Vagina (tissue), 2 donors: ENCODE measurements around the gene CDH4. TPM values are rescaled to one million over a fixed set of nuclear protein-coding genes. Genes with fewer than 3 reads are reported as not detected.

Experiments
- DNase-seq, 2 donors: peaks; one replicate each; pipeline ENCODE4 v3.0.0-alpha.2; 2017; ENCODE audit errors: extremely low spot score in 2 of 2
- H3K27ac ChIP-seq: fragments of 200-600 bp; sonication (generic); one replicate; pipeline ENCODE4 v1.5.1; 2019
- H3K27me3 ChIP-seq: fragments of 200-600 bp; sonication (generic); one replicate; pipeline ENCODE4 v1.5.1; 2019
- H3K36me3 ChIP-seq, 2 donors: fragments of 200-600 bp; sonication (generic); one replicate each; pipeline ENCODE4 v1.5.1; 2017 to 2019
- H3K4me1 ChIP-seq: fragments of 200-600 bp; sonication (generic); one replicate; pipeline ENCODE4 v1.5.1; 2019
- H3K4me3 ChIP-seq, 2 donors: fragments of 200-600 bp; sonication (generic); 1 replicate in 1 of 2; 2 replicates in 1 of 2; pipeline ENCODE4 v1.5.1; 2016 to 2019
- H3K9me3 ChIP-seq: fragments of 200-600 bp; sonication (generic); one replicate; pipeline ENCODE4 v1.5.1; 2019
- POLR2A ChIP-seq, 2 donors: fragments of 450-650 bp; IDR thresholded peaks; one replicate each; pipeline ENCODE4 v1.6.1; 2017; ENCODE audit warnings: antibody characterized with exemption in 2 of 2, mild to moderate bottlenecking in 2 of 2, moderate library complexity in 2 of 2
- POLR2AphosphoS5 ChIP-seq, 2 donors: sonication (generic); formaldehyde crosslinking; IDR thresholded peaks; one replicate each; pipeline ENCODE4 v1.9.0; 2017; ENCODE audit warnings: antibody characterized with exemption in 2 of 2, mild to moderate bottlenecking in 2 of 2, low read depth in 1 of 2; ENCODE audit not compliant: insufficient read depth in 1 of 2
- intact Hi-C: fragments of 100-400 bp; cut with DNase I; formaldehyde crosslinking; loops from one replicate; pipeline ENCODE4 v1.15.1; 2023
- total RNA-seq: library from RNA; depleted of rRNA; stranded (reverse); fragments of >200 nt; gene quantifications from one replicate; pipeline ENCODE4 v1.2.3, GENCODE V29; 2016
- TF ChIP-seq, protein P1 (sequence below), 3 experiments: fragments of 450-650 bp in 2 of 3; fragments of 200-600 bp in 1 of 3; sonication (generic) in 1 of 3; IDR thresholded peaks; one replicate each; pipeline ENCODE4 v1.5.1; 2017 to 2019; ENCODE audit warnings: antibody characterized with exemption in 3 of 3, mild to moderate bottlenecking in 2 of 3, moderate library complexity in 2 of 3

Gene CDH4
- total RNA-seq, 1 donor from 2014 or later, result 0.25 TPM

DNA sequence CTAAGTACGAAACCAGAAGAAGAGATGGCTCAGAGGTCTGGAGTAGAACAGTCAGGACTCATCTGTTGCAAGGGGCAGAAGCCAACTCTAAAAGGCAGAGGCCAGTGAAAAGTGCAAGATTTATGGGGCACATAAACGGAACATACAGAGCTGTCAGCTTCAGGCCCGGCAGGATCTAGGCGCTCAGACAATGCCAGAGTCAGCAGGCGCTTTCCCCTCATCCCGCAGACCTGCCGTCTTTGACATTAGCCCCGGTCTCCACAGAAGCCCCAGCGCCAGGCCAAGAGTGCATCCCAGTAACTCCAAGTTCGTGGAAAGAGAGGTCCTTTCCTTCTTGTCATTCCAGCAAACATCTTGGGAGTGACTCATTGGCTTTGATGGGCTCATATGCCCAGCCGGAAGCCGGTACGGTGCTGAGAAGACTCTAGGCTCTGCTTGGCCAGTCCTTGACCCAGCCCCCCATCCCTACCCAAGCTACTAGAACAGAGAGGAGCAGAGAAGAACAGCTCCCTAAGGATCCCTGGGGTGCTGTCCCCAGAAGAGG, 552.8 kb downstream of the CDH4 start:
- DNase-seq, result no peak
- intact Hi-C loops, result no loop called here
- Histone ChIP-seq H3K27me3 (no peaks in the 10 kb centered on the region), H3K9me3 (no peaks in the 10 kb centered on the region), H3K4me3 (no peak overlapping the region), H3K4me1 (peaks cover 26% of the 10 kb centered on the region), H3K36me3 (no peaks in the 10 kb centered on the region), H3K27ac (no peak overlapping the region)
- TF ChIP-seq, protein P1, sequence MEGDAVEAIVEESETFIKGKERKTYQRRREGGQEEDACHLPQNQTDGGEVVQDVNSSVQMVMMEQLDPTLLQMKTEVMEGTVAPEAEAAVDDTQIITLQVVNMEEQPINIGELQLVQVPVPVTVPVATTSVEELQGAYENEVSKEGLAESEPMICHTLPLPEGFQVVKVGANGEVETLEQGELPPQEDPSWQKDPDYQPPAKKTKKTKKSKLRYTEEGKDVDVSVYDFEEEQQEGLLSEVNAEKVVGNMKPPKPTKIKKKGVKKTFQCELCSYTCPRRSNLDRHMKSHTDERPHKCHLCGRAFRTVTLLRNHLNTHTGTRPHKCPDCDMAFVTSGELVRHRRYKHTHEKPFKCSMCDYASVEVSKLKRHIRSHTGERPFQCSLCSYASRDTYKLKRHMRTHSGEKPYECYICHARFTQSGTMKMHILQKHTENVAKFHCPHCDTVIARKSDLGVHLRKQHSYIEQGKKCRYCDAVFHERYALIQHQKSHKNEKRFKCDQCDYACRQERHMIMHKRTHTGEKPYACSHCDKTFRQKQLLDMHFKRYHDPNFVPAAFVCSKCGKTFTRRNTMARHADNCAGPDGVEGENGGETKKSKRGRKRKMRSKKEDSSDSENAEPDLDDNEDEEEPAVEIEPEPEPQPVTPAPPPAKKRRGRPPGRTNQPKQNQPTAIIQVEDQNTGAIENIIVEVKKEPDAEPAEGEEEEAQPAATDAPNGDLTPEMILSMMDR (IDR thresholded peaks at IDR 0.05), result no peak
- TF ChIP-seq POLR2A (IDR thresholded peaks at IDR 0.05) (no peak), POLR2AphosphoS5 (IDR thresholded peaks at IDR 0.05; ENCODE audit: insufficient read depth in 1 of 2, low read depth in 1 of 2) (no peak)

DNA sequence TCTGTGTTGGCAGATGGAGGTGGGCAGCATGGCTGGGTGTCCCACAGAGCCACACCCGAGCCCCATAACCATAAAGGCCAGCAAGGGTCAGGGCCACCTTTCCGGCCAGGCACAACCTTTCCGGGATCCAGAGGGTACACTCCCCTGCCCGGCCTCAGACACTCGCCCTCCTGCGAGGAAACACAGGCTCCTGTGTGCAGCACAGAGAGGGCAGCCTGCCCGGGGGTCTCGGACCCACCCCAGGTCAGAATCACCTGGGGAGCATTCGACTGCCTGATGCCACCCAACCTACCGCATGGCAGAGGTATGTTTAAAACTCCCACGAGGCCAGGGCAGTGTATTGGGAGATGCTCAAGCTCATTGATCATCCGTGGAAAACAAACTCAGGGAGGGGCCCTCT, 553.3 kb downstream of the CDH4 start:
- Histone ChIP-seq H3K4me3 (no peak overlapping the region), H3K27ac (no peak overlapping the region), H3K4me1 (peaks cover 26% of the 10 kb centered on the region), H3K9me3 (no peaks in the 10 kb centered on the region), H3K27me3 (no peaks in the 10 kb centered on the region), H3K36me3 (no peaks in the 10 kb centered on the region)
- TF ChIP-seq POLR2AphosphoS5 (IDR thresholded peaks at IDR 0.05; ENCODE audit: insufficient read depth in 1 of 2, low read depth in 1 of 2) (no peak), POLR2A (IDR thresholded peaks at IDR 0.05) (no peak)
- TF ChIP-seq, protein P1 (IDR thresholded peaks at IDR 0.05), result no peak
- intact Hi-C loops, result no loop called here
- no peak for DNase-seq

DNA sequence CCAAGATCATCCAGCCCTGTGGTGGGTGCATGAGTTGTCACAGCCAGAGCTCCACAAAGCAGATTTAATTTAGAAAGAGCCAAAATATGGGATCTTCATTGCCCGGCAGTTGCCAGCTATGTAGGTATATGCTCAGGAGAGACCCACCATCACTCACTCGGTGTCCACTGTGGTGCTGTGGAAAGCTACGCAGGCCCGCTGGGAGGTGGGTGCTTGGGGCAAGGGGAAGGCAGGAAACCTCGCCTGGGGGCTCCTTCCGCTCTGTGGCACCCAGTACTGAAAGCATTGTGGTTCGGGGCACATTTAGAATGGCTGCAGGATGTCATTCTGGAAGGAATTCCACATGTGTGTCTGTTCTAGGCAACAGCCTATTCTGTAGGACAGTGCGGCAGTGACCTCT, 553.7 kb downstream of the CDH4 start:
- TF ChIP-seq POLR2A (IDR thresholded peaks at IDR 0.05) (no peak), POLR2AphosphoS5 (IDR thresholded peaks at IDR 0.05; ENCODE audit: insufficient read depth in 1 of 2, low read depth in 1 of 2) (no peak)
- TF ChIP-seq, protein P1 (IDR thresholded peaks at IDR 0.05), result no peak
- Histone ChIP-seq H3K9me3 (no peaks in the 10 kb centered on the region), H3K4me1 (peaks cover 26% of the 10 kb centered on the region), H3K27me3 (no peaks in the 10 kb centered on the region), H3K27ac (no peak overlapping the region), H3K4me3 (no peak overlapping the region), H3K36me3 (no peaks in the 10 kb centered on the region)
- DNase-seq, result no peak
- intact Hi-C loops, result no loop called here

DNA sequence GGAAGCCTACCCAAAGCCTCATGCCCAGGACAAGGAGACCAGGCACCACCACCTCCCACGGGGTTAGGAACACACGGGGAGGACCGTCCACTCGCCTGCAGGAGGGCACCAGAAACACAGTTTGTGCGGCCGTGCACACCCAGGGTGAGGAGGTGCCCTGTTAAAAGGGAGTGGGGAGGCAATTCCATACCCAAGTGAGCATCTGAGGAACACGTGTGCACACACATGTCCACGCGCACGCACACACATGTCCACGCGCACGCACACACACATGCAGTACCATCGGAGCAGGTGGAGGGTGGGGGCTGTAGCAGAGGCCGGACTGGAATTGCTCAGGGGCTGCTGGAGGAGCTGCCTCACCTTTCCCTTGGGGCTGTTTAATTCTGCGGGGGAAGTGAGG, 554.3 kb downstream of the CDH4 start:
- Histone ChIP-seq H3K36me3 (no peaks in the 10 kb centered on the region), H3K27me3 (no peaks in the 10 kb centered on the region), H3K4me3 (no peak overlapping the region), H3K9me3 (no peaks in the 10 kb centered on the region), H3K4me1 (peaks cover 26% of the 10 kb centered on the region), H3K27ac (no peak overlapping the region)
- no peak for DNase-seq
- intact Hi-C loops, result no loop called here
- TF ChIP-seq, protein P1 (IDR thresholded peaks at IDR 0.05), result no peak
- TF ChIP-seq POLR2A (IDR thresholded peaks at IDR 0.05) (no peak), POLR2AphosphoS5 (IDR thresholded peaks at IDR 0.05; ENCODE audit: insufficient read depth in 1 of 2, low read depth in 1 of 2) (no peak)

DNA sequence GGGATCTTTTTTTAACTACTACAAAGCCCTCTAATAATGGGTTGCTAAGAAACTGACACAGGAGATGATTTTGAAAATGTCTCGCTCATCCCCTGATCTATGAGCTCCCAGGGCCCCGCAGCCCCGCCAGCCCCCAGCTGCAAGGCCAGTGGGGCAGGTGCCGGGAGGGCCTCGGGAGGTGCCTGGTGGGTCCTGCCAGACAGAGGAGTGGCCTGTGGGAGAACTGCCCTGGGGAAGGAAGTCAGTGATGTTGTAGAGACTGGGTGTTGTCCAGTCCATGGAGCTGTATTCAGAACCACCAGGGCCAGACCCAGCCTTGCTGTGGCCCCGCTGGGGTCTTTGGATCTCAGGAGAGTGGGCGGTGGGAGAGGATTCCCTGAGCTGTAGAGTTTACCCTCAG, 554.9 kb downstream of the CDH4 start:
- Histone ChIP-seq H3K9me3 (no peaks in the 10 kb centered on the region), H3K27me3 (no peaks in the 10 kb centered on the region), H3K4me3 (no peak overlapping the region), H3K4me1 (peaks cover 25% of the 10 kb centered on the region), H3K27ac (no peak overlapping the region), H3K36me3 (no peaks in the 10 kb centered on the region)
- intact Hi-C loops, result no loop called here
- DNase-seq, result no peak
- TF ChIP-seq, protein P1 (IDR thresholded peaks at IDR 0.05), result no peak
- TF ChIP-seq POLR2A (IDR thresholded peaks at IDR 0.05) (no peak), POLR2AphosphoS5 (IDR thresholded peaks at IDR 0.05; ENCODE audit: insufficient read depth in 1 of 2, low read depth in 1 of 2) (no peak)
